Lower leg skin (tissue), 4 donors: Measurements from ENCODE around the gene CCNQ. TPM values are rescaled to one million over a fixed set of nuclear protein-coding genes. Genes with fewer than 3 reads are reported as not detected.

ENCODE experiments used
- DNase-seq, 2 donors: peaks; one replicate each; pipeline ENCODE4 v3.0.0-alpha.2; 2019; ENCODE audit warnings: low spot score in 2 of 2
- H3K4me3 ChIP-seq: fragments of 200-600 bp; sonication (generic); 2 replicates; pipeline ENCODE4 v1.5.1; 2017; ENCODE audit warnings: mild to moderate bottlenecking, low read depth; ENCODE audit not compliant: poor library complexity, severe bottlenecking
- CTCF ChIP-seq, 3 donors: fragments of 450-650 bp; IDR thresholded peaks; one replicate each; pipeline ENCODE4 v1.5.1; 2016; ENCODE audit warnings: antibody characterized with exemption in 3 of 3, mild to moderate bottlenecking in 3 of 3, moderate library complexity in 2 of 3
- POLR2A ChIP-seq, 2 donors: fragments of 450-650 bp; IDR thresholded peaks; one replicate each; pipeline ENCODE4 v1.6.1; 2016 to 2017; ENCODE audit warnings: antibody characterized with exemption in 2 of 2, mild to moderate bottlenecking in 1 of 2, moderate library complexity in 1 of 2
- WGBS, 2 donors: methylation state at CpG; one replicate each; pipeline ENCODE4 v1.1.5; 2018; 5-methylcytosine and 5-hydroxymethylcytosine counted together
- intact Hi-C: fragments of 100-400 bp; cut with DNase I; formaldehyde crosslinking; loops from one replicate; pipeline ENCODE4 v1.15.0; 2023; ENCODE audit warnings: low total_unique reads
- total RNA-seq, 4 donors: library from RNA; depleted of rRNA; stranded (reverse); fragments of >200 nt; gene quantifications; one replicate each; pipeline ENCODE4 v1.1.0, GENCODE V29; 2016

The CCNQ gene
- total RNA-seq, 4 donors from 2014 or later, result 20.7 to 35.7 (median 28.5) TPM

DNA sequence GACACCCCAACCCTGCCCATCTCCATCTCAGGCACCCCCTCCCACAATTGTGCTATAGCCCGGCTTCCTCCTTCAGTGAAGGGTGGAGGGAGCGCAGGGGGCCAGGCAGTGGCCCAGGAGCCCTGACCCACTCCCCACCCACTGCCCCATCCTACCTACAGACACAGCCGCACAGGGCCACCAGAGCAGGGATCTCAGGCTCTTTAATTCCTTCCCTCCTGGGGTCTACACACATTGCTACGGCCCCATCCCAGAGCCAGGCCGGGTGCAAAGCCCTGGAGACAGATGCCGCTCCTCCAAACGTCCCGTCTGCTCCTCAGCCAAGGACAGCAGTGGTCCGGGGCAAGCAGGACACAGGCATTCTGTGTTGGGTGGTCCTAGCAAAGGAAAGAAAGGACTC is 35.3 kb upstream of the CCNQ start:
- no peak overlapping the region for H3K4me3 ChIP-seq
- 84 to 88% methylated on average over 9 of the region's 9 CpGs for WGBS, 2 donors
- intact Hi-C loops, result no loop called here
- no peak for DNase-seq
- no peak for TF ChIP-seq POLR2A (IDR thresholded peaks at IDR 0.05)
- TF ChIP-seq CTCF (IDR thresholded peaks at IDR 0.05), result no peak

DNA sequence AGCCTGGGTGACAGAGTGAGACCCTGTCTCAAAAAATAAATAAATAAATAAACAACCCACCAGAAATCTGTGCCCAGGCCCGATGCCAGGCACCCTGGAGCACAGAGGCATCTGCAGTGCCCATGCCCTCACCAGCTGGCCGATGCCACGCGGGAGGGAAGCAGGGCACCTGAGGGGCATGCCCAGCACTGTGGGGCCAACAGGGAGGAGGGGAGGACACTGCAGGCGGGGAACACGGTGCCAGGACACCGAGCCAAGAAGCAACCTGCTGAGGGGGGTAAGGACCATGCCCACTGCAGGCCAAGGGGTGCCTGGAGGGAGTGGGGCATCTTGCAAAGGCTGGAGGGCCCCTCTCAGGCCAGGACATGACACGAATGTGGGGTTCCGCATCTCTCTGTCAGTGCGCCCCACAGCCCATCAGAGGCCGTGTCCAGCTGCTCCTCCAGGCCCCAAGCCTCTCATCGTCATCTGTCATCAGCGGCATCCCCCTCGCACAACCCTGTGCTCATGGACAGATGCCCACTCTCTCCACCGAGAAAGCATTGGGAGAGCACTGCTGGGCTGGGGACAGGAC is 34.8 kb upstream of the CCNQ start:
- no peak for DNase-seq
- TF ChIP-seq POLR2A (IDR thresholded peaks at IDR 0.05) (no peak), CTCF (IDR thresholded peaks at IDR 0.05) (no peak)
- WGBS, 2 donors, result 86 to 100% methylated on average over 1 to 15 of the region's 15 CpGs
- intact Hi-C loops, result no loop called here
- H3K4me3 ChIP-seq, result no peak overlapping the region

DNA sequence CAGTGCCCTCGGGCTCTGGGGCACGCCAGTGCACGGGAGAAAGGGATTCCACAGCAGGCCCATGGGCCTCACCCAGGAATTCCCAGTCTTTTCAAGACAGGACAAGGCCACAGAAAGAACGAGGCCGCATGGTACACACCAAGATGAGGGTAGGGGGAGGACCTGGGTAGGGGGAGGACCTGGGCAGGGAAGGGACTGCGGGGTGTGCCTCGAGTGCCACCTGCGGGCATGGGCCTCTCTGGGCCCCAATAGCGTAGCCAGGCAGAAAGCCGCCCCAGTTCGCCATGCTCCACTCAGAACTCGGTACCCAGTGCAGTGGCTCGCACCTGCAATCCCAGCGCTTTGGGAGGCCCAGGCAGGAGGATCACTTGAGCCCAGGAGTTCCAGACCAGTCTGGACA is 34.1 kb upstream of the CCNQ start:
- intact Hi-C loops, result no loop called here
- no peak for DNase-seq
- no peak overlapping the region for H3K4me3 ChIP-seq
- no peak for TF ChIP-seq CTCF (IDR thresholded peaks at IDR 0.05)
- TF ChIP-seq POLR2A (IDR thresholded peaks at IDR 0.05), result no peak
- 93 to 100% methylated on average over 1 to 14 of the region's 14 CpGs for WGBS, 2 donors

DNA sequence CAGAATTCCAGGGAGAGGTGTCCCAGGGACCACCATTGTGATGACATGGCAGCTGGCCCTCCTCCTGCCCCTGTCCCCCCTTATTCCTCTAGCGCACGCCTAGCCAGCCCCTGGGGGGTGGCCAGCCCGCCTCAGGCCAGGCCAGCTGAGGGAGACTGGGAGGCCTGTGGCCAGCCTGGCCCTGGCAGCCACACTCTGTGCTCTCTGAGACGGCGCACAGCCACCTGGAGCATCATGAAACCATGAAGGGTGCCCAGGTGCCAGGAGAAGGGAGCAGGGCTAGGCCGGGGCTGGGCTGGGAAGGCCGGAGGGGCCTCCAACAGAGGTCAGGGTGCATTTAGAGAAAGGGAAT is 33.6 kb upstream of the CCNQ start:
- no peak for TF ChIP-seq POLR2A (IDR thresholded peaks at IDR 0.05)
- TF ChIP-seq CTCF (IDR thresholded peaks at IDR 0.05), result no peak
- intact Hi-C loops, result no loop called here
- H3K4me3 ChIP-seq, result no peak overlapping the region
- no peak for DNase-seq
- WGBS, 2 donors, result 87% methylated on average over 6 of the region's 7 CpGs; no CpG with 5 or more reads in 1 of the 2 donors

- 94% methylated on average over 10 to 15 of the region's 19 CpGs for WGBS, 2 donors
Observed at GRCh38 chrX:153631907-153632594, 33.1 kb upstream of the CCNQ start.

More at GRCh38 chrX:153631907-153632594, 33.1 kb upstream of the CCNQ start:
- no peak overlapping the region for H3K4me3 ChIP-seq
- DNase-seq, result no peak
- TF ChIP-seq POLR2A (IDR thresholded peaks at IDR 0.05) (no peak), CTCF (IDR thresholded peaks at IDR 0.05) (no peak)
- intact Hi-C loops, result no loop called here
